ENCODE data around the gene YPEL2.

DNA sequence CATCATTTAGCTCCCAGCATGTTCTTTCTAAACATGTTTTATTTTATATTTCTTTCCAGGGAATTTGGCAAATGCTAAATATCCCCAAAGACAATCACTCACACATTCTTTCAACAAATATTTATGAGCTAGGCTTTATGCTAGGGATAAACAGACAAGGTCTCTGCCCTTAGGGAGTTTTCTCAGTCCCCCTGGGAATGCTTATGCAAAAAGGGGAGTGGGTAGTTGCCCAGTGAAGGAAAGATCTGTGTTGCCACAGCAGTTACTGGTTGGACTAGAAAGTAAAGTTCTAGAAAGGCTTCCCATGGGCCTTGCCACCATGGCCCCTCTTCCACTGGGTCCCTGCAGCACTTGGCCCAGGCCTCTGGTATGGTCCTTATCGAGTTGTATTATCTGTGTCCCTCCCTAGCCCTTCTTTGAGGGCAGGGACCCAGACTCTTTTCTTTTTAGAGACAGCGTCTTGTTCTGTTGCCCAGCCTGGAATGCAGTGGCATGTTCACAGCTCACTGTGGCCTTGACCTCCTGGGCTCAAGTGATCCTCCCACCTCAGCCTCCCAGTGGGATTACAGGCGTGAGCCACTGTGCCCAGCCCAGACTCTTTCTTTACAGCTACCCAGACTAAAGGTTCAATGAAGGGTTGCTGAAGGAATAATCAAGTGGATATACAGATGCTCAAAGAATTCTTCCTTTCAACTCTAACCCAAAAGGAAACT lies 78.0 kb downstream of the YPEL2 start:
- TF ChIP-seq, protein P1, sequence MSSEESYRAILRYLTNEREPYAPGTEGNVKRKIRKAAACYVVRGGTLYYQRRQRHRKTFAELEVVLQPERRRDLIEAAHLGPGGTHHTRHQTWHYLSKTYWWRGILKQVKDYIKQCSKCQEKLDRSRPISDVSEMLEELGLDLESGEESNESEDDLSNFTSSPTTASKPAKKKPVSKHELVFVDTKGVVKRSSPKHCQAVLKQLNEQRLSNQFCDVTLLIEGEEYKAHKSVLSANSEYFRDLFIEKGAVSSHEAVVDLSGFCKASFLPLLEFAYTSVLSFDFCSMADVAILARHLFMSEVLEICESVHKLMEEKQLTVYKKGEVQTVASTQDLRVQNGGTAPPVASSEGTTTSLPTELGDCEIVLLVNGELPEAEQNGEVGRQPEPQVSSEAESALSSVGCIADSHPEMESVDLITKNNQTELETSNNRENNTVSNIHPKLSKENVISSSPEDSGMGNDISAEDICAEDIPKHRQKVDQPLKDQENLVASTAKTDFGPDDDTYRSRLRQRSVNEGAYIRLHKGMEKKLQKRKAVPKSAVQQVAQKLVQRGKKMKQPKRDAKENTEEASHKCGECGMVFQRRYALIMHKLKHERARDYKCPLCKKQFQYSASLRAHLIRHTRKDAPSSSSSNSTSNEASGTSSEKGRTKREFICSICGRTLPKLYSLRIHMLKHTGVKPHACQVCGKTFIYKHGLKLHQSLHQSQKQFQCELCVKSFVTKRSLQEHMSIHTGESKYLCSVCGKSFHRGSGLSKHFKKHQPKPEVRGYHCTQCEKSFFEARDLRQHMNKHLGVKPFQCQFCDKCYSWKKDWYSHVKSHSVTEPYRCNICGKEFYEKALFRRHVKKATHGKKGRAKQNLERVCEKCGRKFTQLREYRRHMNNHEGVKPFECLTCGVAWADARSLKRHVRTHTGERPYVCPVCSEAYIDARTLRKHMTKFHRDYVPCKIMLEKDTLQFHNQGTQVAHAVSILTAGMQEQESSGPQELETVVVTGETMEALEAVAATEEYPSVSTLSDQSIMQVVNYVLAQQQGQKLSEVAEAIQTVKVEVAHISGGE (tag by site-specific recombination; conservative IDR thresholded peaks at IDR 0.05; ENCODE audit: low read depth) = no peak
- no peak for TF ChIP-seq CTCF (tag by site-specific recombination; IDR thresholded peaks at IDR 0.05)
- no peak for TF ChIP-seq ZNF211 (tag by site-specific recombination; IDR thresholded peaks at IDR 0.05; ENCODE audit: low read depth)
- no peak for TF ChIP-seq ZNF76 (tag by site-specific recombination; IDR thresholded peaks at IDR 0.05; ENCODE audit: borderline replicate concordance, low read depth)
- TF ChIP-seq YY1 (tag by site-specific recombination; IDR thresholded peaks at IDR 0.05) = no peak
- no peak for TF ChIP-seq ZNF274 (IDR thresholded peaks at IDR 0.05; ENCODE audit: low read length)
- TF ChIP-seq ZNF274 (tag by site-specific recombination; IDR thresholded peaks at IDR 0.05; ENCODE audit: borderline replicate concordance) = no peak
- TF ChIP-seq ZNF777 (tag by site-specific recombination; IDR thresholded peaks at IDR 0.05; ENCODE audit: borderline replicate concordance) = no peak
- TF ChIP-seq ZBTB1 (tag by site-specific recombination; IDR thresholded peaks at IDR 0.05) = no peak
- TF ChIP-seq SP2 (tag by site-specific recombination; IDR thresholded peaks at IDR 0.05) = no peak

All from HEK293 (cell line).